Astrocyte of the spinal cord (primary cell): ENCODE results near the gene TLL2.

Experiments used
- DNase-seq: peaks from one replicate; pipeline ENCODE4 v3.0.0; 2011; ENCODE audit warnings: low read depth, low spot score
- H3K4me3 ChIP-seq: 2 replicates; pipeline ENCODE4 v1.5.1; 2011; ENCODE audit warnings: low read depth, mild to moderate bottlenecking, low read length, moderate library complexity
- in situ Hi-C: cut with HindIII; loops from 2 replicates; pipeline ENCODE4 v1.10.0; 2017; ENCODE audit warnings: low sequenced_read_pairs
- TF ChIP-seq, protein P1 (sequence below): IDR thresholded peaks from 2 replicates; pipeline ENCODE4 v1.5.1; 2012; ENCODE audit warnings: low read depth, mild to moderate bottlenecking, low read length, inconsistent platforms

The TLL2 gene

DNA sequence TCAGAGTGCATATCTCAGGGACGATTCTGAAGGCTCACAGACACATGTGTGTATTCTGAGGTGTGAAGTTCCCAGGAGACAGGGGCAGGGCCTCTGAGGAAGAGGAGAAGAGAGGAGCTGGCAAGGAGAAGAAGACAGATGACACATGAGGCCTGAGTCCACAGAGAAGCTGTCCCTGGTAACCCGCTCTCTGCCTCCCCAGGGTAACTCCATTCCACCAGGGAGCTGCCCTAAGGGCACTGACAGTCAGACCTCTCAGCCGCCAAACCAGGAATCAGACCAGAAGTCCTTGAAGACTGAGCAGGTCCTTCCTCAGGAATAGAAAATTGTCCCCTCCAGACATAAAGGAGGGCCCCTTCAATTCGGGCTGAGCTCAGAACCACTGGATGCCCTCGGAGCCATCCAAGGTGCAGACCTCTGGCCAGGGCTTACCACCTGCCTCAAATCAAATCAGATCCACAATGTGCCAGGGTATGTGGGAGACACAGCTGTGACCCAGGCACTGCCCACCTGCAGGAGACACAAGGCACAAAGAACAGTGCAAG lies 57.4 kb downstream of the TLL2 start:
- no peak overlapping the region for H3K4me3 ChIP-seq
- in situ Hi-C loops: no loop called here
- no peak for DNase-seq
- TF ChIP-seq, protein P1, sequence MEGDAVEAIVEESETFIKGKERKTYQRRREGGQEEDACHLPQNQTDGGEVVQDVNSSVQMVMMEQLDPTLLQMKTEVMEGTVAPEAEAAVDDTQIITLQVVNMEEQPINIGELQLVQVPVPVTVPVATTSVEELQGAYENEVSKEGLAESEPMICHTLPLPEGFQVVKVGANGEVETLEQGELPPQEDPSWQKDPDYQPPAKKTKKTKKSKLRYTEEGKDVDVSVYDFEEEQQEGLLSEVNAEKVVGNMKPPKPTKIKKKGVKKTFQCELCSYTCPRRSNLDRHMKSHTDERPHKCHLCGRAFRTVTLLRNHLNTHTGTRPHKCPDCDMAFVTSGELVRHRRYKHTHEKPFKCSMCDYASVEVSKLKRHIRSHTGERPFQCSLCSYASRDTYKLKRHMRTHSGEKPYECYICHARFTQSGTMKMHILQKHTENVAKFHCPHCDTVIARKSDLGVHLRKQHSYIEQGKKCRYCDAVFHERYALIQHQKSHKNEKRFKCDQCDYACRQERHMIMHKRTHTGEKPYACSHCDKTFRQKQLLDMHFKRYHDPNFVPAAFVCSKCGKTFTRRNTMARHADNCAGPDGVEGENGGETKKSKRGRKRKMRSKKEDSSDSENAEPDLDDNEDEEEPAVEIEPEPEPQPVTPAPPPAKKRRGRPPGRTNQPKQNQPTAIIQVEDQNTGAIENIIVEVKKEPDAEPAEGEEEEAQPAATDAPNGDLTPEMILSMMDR: no peak

DNA sequence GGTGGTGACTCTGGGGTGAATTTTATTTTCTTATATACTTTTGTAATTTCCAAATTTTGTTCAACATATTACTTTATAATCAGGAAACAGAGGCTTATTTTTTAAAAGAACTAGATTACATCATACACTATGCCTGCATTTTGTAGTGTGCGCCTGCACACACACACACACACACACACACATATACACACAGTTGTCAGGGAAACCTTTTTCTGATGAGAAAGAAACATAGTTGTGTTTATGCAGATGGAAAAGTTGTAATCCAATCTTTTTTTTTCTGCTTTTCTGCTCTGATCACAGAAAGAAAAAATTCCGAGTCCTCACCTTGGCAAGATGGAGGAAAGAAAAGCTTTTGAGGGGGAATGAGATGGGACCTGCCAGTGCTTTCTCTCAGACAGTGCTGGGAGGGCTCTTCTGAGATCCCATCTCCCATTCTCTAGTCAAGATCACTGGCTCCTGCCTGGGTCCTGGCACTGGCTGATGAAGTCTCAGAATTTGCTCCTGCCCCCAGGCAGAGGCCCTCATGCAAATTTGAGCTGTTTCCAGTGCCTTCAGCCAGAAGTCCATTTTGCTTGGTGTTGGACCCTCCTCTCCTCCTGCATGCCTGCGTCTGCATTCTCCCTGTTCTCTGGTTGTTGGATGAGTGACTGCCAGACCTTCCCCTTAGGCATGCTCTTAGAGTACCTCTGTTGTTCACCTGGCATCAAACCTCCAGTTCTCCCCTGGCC lies 59.7 kb downstream of the TLL2 start:
- no peak for DNase-seq
- TF ChIP-seq, protein P1: no peak
- H3K4me3 ChIP-seq: no peak overlapping the region
- in situ Hi-C loops: no loop called here

DNA sequence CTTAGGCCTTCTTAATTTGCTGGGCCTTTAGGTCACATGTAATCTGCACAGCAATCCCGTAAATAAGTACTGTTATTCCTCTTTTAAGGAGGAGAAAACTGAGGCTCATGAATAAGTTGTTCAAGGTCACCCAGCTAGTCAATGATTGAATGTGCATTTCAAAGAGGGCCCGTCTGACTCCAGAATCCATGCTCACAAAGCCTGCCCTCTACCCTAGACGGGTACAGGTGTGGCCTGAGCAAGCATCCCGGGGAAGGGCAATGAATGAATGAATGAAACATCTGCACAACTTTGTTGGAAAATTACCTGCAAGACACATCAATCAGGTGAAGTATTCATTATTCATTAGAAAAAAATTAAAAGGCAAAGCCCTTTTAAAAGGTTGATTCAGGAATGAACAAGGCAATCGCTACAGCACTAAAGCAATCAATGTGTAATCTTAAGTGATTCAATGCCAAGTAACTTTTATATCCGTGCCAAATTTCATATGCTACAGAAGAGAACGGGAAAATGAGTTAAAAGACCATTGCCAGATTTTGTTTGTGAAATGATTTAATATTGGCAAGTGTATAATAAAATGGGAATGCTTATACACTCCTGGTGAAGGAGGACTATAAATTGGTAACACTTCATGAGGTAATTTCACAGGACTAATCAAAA lies 61.1 kb downstream of the TLL2 start:
- H3K4me3 ChIP-seq: no peak overlapping the region
- no peak for DNase-seq
- TF ChIP-seq, protein P1: no peak
- in situ Hi-C loops: no loop called here

DNA sequence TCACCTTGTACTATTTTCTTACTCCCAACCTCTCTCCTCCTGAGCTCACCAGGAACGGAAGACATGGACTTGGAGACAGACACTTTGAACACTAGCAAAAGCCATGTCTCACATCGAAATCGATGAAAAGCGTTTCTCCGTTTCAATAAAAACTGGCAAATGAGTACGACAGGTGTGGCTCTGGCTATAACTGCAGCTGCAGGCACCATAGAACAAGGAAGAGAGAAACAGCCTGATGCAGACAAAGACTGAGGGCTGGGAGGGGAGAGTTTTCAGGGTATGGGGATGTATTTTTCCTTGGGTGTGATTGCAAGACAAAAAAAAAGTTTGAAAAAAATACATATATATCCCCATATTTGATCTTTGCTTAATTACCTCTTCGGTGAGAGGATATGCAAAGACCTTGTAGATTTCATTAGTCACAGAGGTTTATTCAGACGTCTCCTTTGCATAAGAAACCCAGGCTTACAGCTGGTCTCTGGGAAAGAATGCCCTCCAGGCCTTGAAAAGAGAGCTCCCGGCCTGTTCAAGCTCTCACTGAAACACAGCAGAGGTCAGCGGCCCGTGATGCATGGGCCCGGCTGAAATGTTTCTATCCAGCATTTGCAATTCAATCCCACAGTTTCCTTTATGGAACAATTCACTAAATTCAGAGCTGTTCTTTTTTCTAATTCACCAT lies 63.1 kb downstream of the TLL2 start:
- in situ Hi-C loops: no loop called here
- DNase-seq: no peak
- TF ChIP-seq, protein P1: no peak
- H3K4me3 ChIP-seq: no peak overlapping the region

DNA sequence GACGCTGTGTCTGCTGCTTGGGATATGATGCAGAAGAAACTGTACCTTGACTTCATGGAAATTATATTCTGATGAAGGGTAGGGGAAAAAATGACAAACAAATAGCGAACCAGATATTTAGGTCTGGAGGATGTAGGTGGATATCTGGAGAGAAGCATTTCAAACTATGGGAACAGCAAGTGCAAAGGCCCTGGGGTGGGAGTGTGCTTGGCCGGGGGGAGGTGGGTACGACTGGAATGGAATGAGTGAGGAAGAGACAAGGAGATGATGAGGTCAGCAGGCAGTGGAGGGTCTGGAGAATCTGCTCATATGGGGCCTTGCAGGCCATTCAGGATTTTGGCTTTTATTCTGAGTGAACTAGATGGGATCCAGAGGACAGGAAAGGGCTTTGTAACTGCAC lies 65.2 kb downstream of the TLL2 start:
- DNase-seq: no peak
- in situ Hi-C loops: no loop called here
- no peak overlapping the region for H3K4me3 ChIP-seq
- TF ChIP-seq, protein P1: no peak

DNA sequence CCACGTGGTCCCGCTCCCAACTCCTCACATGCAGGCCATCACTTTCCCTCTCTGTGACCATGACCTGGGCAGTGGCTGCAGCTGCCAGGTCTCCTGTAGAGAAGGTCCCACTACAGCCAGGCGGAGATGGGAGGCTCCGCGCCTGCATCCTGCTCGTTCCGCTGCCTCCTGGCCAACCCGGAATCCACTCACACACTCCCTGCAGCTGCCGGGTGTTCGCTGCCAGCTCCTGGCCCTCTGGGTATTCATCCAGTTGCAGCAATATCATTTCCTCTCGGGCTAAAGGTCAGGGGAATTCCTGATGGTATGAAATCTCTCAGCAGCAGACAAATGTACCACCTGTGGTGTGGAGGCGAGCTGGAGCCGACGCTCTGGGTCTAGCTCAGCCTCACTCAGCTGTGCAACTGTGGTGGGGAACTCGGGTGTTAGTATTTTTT lies 65.7 kb downstream of the TLL2 start:
- peak; percentile 27 for DNase-seq
- in situ Hi-C loops: no loop called here
- TF ChIP-seq, protein P1: no peak
- no peak overlapping the region for H3K4me3 ChIP-seq
